HepG2 (cell line): ENCODE results near the gene WBP1. TPM values are rescaled to one million over a fixed set of nuclear protein-coding genes. Genes with fewer than 3 reads are reported as not detected.
A peak's percentile ranks its signal among the peaks of the same experiment; 100 is the strongest.

Experiments used
- ASH2L ChIP-seq: fragments of 300-600, 200-600 bp; sonication (generic); IDR thresholded peaks from 2 replicates; pipeline ENCODE4 v1.7.0; 2017; ENCODE audit warnings: low read depth, mild to moderate bottlenecking, moderate library complexity, mixed read lengths, low read length; ENCODE audit not compliant: insufficient read length
- ATF3 ChIP-seq: sonication (generic); formaldehyde crosslinking; IDR thresholded peaks from 2 replicates; pipeline ENCODE4 v1.4.0; 2020; ENCODE audit warnings: missing genetic modification reagents
- DNMT1 ChIP-seq: sonication (generic); formaldehyde crosslinking; IDR thresholded peaks from 2 replicates; pipeline ENCODE4 v1.5.1; 2020; ENCODE audit warnings: mild to moderate bottlenecking, missing genetic modification reagents
- FOXP4 ChIP-seq: sonication (generic); formaldehyde crosslinking; IDR thresholded peaks from 2 replicates; pipeline ENCODE4 v1.4.0; 2020; ENCODE audit warnings: missing genetic modification reagents
- GTF2F1 ChIP-seq: fragments of 150-350 bp; IDR thresholded peaks from 2 replicates; pipeline ENCODE4 v1.6.1; 2014; ENCODE audit warnings: low read length
- KDM3A ChIP-seq: IDR thresholded peaks from 2 replicates; pipeline ENCODE4 v1.6.1; 2018; ENCODE audit warnings: low read depth, missing compliant biosample characterization
- MXI1 ChIP-seq: IDR thresholded peaks from 3 replicates; pipeline ENCODE4 v1.6.1; 2012; ENCODE audit warnings: low read depth, low read length, inconsistent platforms, borderline replicate concordance
- NAIF1 ChIP-seq: sonication (generic); formaldehyde crosslinking; IDR thresholded peaks from 2 replicates; pipeline ENCODE4 v1.5.0; 2020; ENCODE audit warnings: mild to moderate bottlenecking, missing genetic modification reagents, borderline replicate concordance
- PBX2 ChIP-seq: IDR thresholded peaks from 2 replicates; pipeline ENCODE4 v1.6.1; 2016; ENCODE audit warnings: control low read depth
- PTBP1 ChIP-seq: fragments of 200-400 bp; formaldehyde crosslinking; IDR thresholded peaks from 2 replicates; pipeline ENCODE4 v1.6.1; 2018; ENCODE audit warnings: low read length, low read depth; ENCODE audit not compliant: poor library complexity, severe bottlenecking
- SAP130 ChIP-seq: IDR thresholded peaks from 2 replicates; pipeline ENCODE4 v1.6.1; 2016; ENCODE audit warnings: low read depth
- SIX1 ChIP-seq: sonication (generic); formaldehyde crosslinking; IDR thresholded peaks from 2 replicates; pipeline ENCODE4 v1.4.0; 2020; ENCODE audit warnings: missing genetic modification reagents, borderline replicate concordance
- SMC3 ChIP-seq: IDR thresholded peaks from 2 replicates; pipeline ENCODE4 v1.6.1; 2011; ENCODE audit warnings: low read length, improper control_type of control experiment
- STAT5B ChIP-seq: sonication (generic); formaldehyde crosslinking; IDR thresholded peaks from 2 replicates; pipeline ENCODE4 v1.4.0; 2020; ENCODE audit warnings: missing genetic modification reagents
- ZNF205 ChIP-seq: IDR thresholded peaks from 2 replicates; pipeline ENCODE4 v1.6.1; 2018; ENCODE audit warnings: missing biosample characterization, missing genetic modification reagents
- ZNF282 ChIP-seq: fragments of 450-650 bp; IDR thresholded peaks from 2 replicates; pipeline ENCODE4 v1.6.1; 2018; ENCODE audit not compliant: partially characterized antibody
- ZNF382 ChIP-seq: sonication (generic); formaldehyde crosslinking; IDR thresholded peaks from 2 replicates; pipeline ENCODE4 v1.5.0; 2020; ENCODE audit warnings: missing genetic modification reagents, mild to moderate bottlenecking, borderline replicate concordance
- ZNF451 ChIP-seq: sonication (generic); formaldehyde crosslinking; IDR thresholded peaks from 2 replicates; pipeline ENCODE4 v1.5.0; 2020; ENCODE audit warnings: mild to moderate bottlenecking, missing genetic modification reagents
- ZNF484 ChIP-seq: sonication (generic); formaldehyde crosslinking; IDR thresholded peaks from 2 replicates; pipeline ENCODE4 v1.5.1; 2020; ENCODE audit warnings: mild to moderate bottlenecking, low read depth, missing genetic modification reagents, borderline replicate concordance
- ZNF512B ChIP-seq: sonication (generic); formaldehyde crosslinking; IDR thresholded peaks from 2 replicates; pipeline ENCODE4 v1.5.1; 2020; ENCODE audit warnings: missing genetic modification reagents, mild to moderate bottlenecking, borderline replicate concordance
- ZNF513 ChIP-seq: sonication (generic); formaldehyde crosslinking; conservative IDR thresholded peaks from 2 replicates; pipeline ENCODE4 v1.5.0; 2020; ENCODE audit warnings: missing genetic modification reagents
- ZNF816 ChIP-seq: sonication (generic); formaldehyde crosslinking; IDR thresholded peaks from 2 replicates; pipeline ENCODE4 v1.8.0; 2022; ENCODE audit warnings: missing genetic modification reagents, mild to moderate bottlenecking, borderline replicate concordance
- polyA plus RNA-seq, 8 experiments: library from polyadenylated mRNA; depleted of rRNA in 3 of 8; stranded (reverse) in 7 of 8; unstranded in 1 of 8; fragments of >200 nt; fragmentation: Illumina TruSeq in 4 of 8; extraction: Trizol in 4 of 8; gene quantifications; 2 replicates each; pipeline versions ENCODE4 v1.2.1 to v1.2.3, GENCODE V29; 2011 to 2016; ENCODE audit warnings: low read depth in 4 of 8, missing spikeins in 1 of 8, mixed read lengths in 1 of 8; ENCODE audit not compliant: insufficient read depth in 1 of 8
- total RNA-seq, 5 experiments: library from RNA; depleted of rRNA; stranded (reverse); fragments of >200 nt; fragmentation: Illumina TruSeq; extraction: Trizol; gene quantifications; 2 replicates each; pipeline ENCODE4 v1.2.3, GENCODE V29; 2016; ENCODE audit warnings: low read depth in 1 of 5

WBP1 gene
- total and polyA plus RNA-seq, 2 of the 13 experiments (the other 11 are each of a cell fraction or from before 2014, with no cell fraction given), result 38.8 to 85.7 TPM

- TF ChIP-seq ASH2L (peak; percentile 49), PTBP1 (peak; percentile 49), ZNF451 (CRISPR knock-in tag) (peak; percentile 75; the same call in 1 of the 2 replicates), ZNF512B (0 out of 2 replicates have a peak, but pooled peaks have one; percentile 37), ZNF382 (CRISPR knock-in tag) (no peak), ZNF205 (no peak; the same call in 1 of the 2 replicates), STAT5B (CRISPR knock-in tag) (0 out of 2 replicates have a peak, but pooled peaks have one; percentile 19), ZNF282 (no peak), ZNF513 (CRISPR knock-in tag) (no peak), ZNF816 (CRISPR knock-in tag) (peak; percentile 92; the same call in 1 of the 2 replicates), ATF3 (CRISPR knock-in tag) (peak; percentile 25; the same call in 1 of the 2 replicates), GTF2F1 (no peak), SAP130 (peak; percentile 34), PBX2 (no peak), ZNF484 (CRISPR knock-in tag) (no peak), DNMT1 (CRISPR knock-in tag) (peak; percentile 64; the same call in 1 of the 2 replicates), KDM3A (CRISPR knock-in tag) (peak; percentile 80; the same call in 1 of the 2 replicates), SMC3 (no peak; the same call in 1 of the 2 replicates), MXI1 (no peak), SIX1 (CRISPR knock-in tag) (no peak), NAIF1 (CRISPR knock-in tag) (0 out of 2 replicates have a peak, but pooled peaks have one; percentile 5), FOXP4 (CRISPR knock-in tag) (no peak)
These were observed 44.7 kb downstream of the WBP1 start (continued) for GRCh38 chr2:74502720-74503505.
